ENCODE results near the gene TRIM13.

The TRIM13 gene

GRCh38 chr13:49958321-49958720 lies 38.5 kb upstream of the TRIM13 start:
- H3F3A ChIP-seq (ENCODE audit: control insufficient read depth, insufficient read depth): no peaks in the 10 kb centered on the region
- no peak for TF ChIP-seq EZH2phosphoT487 (IDR thresholded peaks at IDR 0.05; ENCODE audit: borderline replicate concordance, low read length)
- TF ChIP-seq, protein P1, sequence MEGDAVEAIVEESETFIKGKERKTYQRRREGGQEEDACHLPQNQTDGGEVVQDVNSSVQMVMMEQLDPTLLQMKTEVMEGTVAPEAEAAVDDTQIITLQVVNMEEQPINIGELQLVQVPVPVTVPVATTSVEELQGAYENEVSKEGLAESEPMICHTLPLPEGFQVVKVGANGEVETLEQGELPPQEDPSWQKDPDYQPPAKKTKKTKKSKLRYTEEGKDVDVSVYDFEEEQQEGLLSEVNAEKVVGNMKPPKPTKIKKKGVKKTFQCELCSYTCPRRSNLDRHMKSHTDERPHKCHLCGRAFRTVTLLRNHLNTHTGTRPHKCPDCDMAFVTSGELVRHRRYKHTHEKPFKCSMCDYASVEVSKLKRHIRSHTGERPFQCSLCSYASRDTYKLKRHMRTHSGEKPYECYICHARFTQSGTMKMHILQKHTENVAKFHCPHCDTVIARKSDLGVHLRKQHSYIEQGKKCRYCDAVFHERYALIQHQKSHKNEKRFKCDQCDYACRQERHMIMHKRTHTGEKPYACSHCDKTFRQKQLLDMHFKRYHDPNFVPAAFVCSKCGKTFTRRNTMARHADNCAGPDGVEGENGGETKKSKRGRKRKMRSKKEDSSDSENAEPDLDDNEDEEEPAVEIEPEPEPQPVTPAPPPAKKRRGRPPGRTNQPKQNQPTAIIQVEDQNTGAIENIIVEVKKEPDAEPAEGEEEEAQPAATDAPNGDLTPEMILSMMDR (IDR thresholded peaks at IDR 0.05; ENCODE audit: low read depth, low read length, poor library complexity, severe bottlenecking): no peak
- no peaks in the 10 kb centered on the region for H4K20me1 ChIP-seq (ENCODE audit: control insufficient read depth, insufficient read depth, low read depth, low read length)
- no peak overlapping the region for H3K4me2 ChIP-seq (ENCODE audit: low read length)
- no peak overlapping the region for H3K27ac ChIP-seq (ENCODE audit: low read depth, low read length)
- no peaks in the 10 kb centered on the region for H3K27me3 ChIP-seq (ENCODE audit: control insufficient read depth, low read length)
- no peaks in the 10 kb centered on the region for H3K79me2 ChIP-seq (ENCODE audit: control insufficient read depth, low read length)
- H3K36me3 ChIP-seq (ENCODE audit: control insufficient read depth, low read length): no peaks in the 10 kb centered on the region
- peaks cover 5% of the 10 kb centered on the region; the same call in 1 of the 2 replicates for H3K9me3 ChIP-seq (ENCODE audit: control insufficient read depth, insufficient read depth, low read length)
- no peak overlapping the region for H3K4me3 ChIP-seq (ENCODE audit: low read length)
- no peaks in the 10 kb centered on the region for H3K9me2 ChIP-seq (replicated peaks; ENCODE audit: control insufficient read depth, low read length)
- H3K4me1 ChIP-seq (ENCODE audit: control insufficient read depth, low read length): peaks cover 3% of the 10 kb centered on the region; the same call in 1 of the 2 replicates

DNA sequence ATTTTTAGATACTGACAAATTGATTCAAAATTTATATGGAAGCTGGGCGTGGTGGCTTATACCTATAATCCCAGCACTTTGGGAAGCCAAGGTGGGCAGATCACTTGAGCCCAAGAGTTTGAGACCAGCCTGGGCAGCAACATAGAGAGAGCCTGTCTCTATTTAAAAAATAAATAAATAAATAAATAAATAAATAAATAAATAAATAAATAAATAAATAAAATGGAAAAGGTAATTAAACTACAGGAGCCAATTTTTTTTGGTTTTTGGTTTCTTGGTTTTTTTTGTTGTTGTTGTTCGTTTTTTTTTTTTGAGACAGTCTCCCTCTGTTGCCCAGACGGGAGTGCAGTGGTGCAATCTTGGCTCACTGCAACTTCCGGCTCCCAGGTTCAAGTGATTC lies 29.4 kb upstream of the TRIM13 start:
- Histone ChIP-seq H4K20me1 (ENCODE audit: control insufficient read depth, insufficient read depth, low read depth, low read length) (no peaks in the 10 kb centered on the region), H3K79me2 (ENCODE audit: control insufficient read depth, low read length) (no peaks in the 10 kb centered on the region)

GRCh38 chr13:49972709-49973108 lies 24.1 kb upstream of the TRIM13 start:
- Histone ChIP-seq H3K4me2 (ENCODE audit: low read length) (no peak overlapping the region), H3K79me2 (ENCODE audit: control insufficient read depth, low read length) (no peaks in the 10 kb centered on the region), H3K9me2 (replicated peaks; ENCODE audit: control insufficient read depth, low read length) (no peaks in the 10 kb centered on the region), H3K36me3 (ENCODE audit: control insufficient read depth, low read length) (no peaks in the 10 kb centered on the region), H4K20me1 (ENCODE audit: control insufficient read depth, insufficient read depth, low read depth, low read length) (no peaks in the 10 kb centered on the region), H3K4me1 (ENCODE audit: control insufficient read depth, low read length) (peaks cover 8% of the 10 kb centered on the region), H3K27ac (ENCODE audit: low read depth, low read length) (no peak overlapping the region), H3K27me3 (ENCODE audit: control insufficient read depth, low read length) (no peaks in the 10 kb centered on the region), H3K4me3 (ENCODE audit: low read length) (no peak overlapping the region), H3F3A (ENCODE audit: control insufficient read depth, insufficient read depth) (no peaks in the 10 kb centered on the region), H3K9me3 (ENCODE audit: control insufficient read depth, insufficient read depth, low read length) (no peaks in the 10 kb centered on the region)
- no peak for TF ChIP-seq EZH2phosphoT487 (IDR thresholded peaks at IDR 0.05; ENCODE audit: borderline replicate concordance, low read length)
- TF ChIP-seq, protein P1 (IDR thresholded peaks at IDR 0.05; ENCODE audit: low read depth, low read length, poor library complexity, severe bottlenecking): no peak

More for the DNA sequence above, 29.4 kb upstream of the TRIM13 start:
- Histone ChIP-seq H3K36me3 (ENCODE audit: control insufficient read depth, low read length) (no peaks in the 10 kb centered on the region), H3K9me2 (replicated peaks; ENCODE audit: control insufficient read depth, low read length) (no peaks in the 10 kb centered on the region), H3K27ac (ENCODE audit: low read depth, low read length) (no peak overlapping the region), H3K4me1 (ENCODE audit: control insufficient read depth, low read length) (no peaks in the 10 kb centered on the region), H3F3A (ENCODE audit: control insufficient read depth, insufficient read depth) (no peaks in the 10 kb centered on the region), H3K4me3 (ENCODE audit: low read length) (no peak overlapping the region), H3K27me3 (ENCODE audit: control insufficient read depth, low read length) (no peaks in the 10 kb centered on the region), H3K9me3 (ENCODE audit: control insufficient read depth, insufficient read depth, low read length) (peaks cover 9% of the 10 kb centered on the region; the same call in 1 of the 2 replicates), H3K4me2 (ENCODE audit: low read length) (no peak overlapping the region)
- no peak for TF ChIP-seq EZH2phosphoT487 (IDR thresholded peaks at IDR 0.05; ENCODE audit: borderline replicate concordance, low read length)
- TF ChIP-seq, protein P1 (IDR thresholded peaks at IDR 0.05; ENCODE audit: low read depth, low read length, poor library complexity, severe bottlenecking): no peak
